Astrocyte (in vitro differentiated cells and primary cell): ENCODE measurements around the gene SUZ12. TPM values are rescaled to one million over a fixed set of nuclear protein-coding genes. Genes with fewer than 3 reads are reported as not detected.
"Not testable (repeated sequence)": the region's sequence is repeated elsewhere in the genome, so short reads cannot be mapped to it uniquely, and the experiment has no call there.

Source experiments
- DNase-seq: peaks from one replicate; pipeline ENCODE4 v3.0.0-alpha.2; 2010; ENCODE audit warnings: low read depth
- FAIRE-seq: peaks from 2 replicates; lab custom pipeline; 2011; peaks lifted over from hg19 to GRCh38; lab: Jason Lieb, UNC
- H2AFZ ChIP-seq: 2 replicates; pipeline ENCODE4 v1.6.0; 2012; ENCODE audit warnings: low read depth, low read length, inconsistent platforms
- H3K27ac ChIP-seq: 2 replicates; pipeline ENCODE4 v1.5.1; 2011; ENCODE audit warnings: low read depth, low read length, inconsistent platforms
- H3K27me3 ChIP-seq: 2 replicates; pipeline ENCODE4 v1.6.0; 2011; ENCODE audit warnings: low read length, inconsistent platforms; ENCODE audit not compliant: insufficient read depth
- H3K36me3 ChIP-seq: 2 replicates; pipeline ENCODE4 v1.5.1; 2011; ENCODE audit warnings: low read length, inconsistent platforms; ENCODE audit not compliant: insufficient read depth
- H3K4me1 ChIP-seq: 2 replicates; pipeline ENCODE4 v1.5.1; 2011; ENCODE audit warnings: low read length, inconsistent platforms; ENCODE audit not compliant: insufficient read depth
- H3K4me2 ChIP-seq: 2 replicates; pipeline ENCODE4 v1.6.0; 2012; ENCODE audit warnings: low read length, inconsistent platforms
- H3K4me3 ChIP-seq: 2 replicates; pipeline ENCODE4 v1.5.1; 2011; ENCODE audit warnings: low read depth, mild to moderate bottlenecking, low read length, inconsistent platforms; ENCODE audit not compliant: insufficient read depth
- H3K79me2 ChIP-seq: 2 replicates; pipeline ENCODE4 v1.6.0; 2012; ENCODE audit warnings: mild to moderate bottlenecking, low read length, inconsistent platforms; ENCODE audit not compliant: insufficient read depth
- H3K9ac ChIP-seq: 2 replicates; pipeline ENCODE4 v1.6.0; 2012; ENCODE audit warnings: mild to moderate bottlenecking, low read length, inconsistent platforms
- H3K9me3 ChIP-seq: 2 replicates; pipeline ENCODE4 v1.5.1; 2012; ENCODE audit warnings: low read depth, mild to moderate bottlenecking, low read length, inconsistent platforms; ENCODE audit not compliant: insufficient read depth
- H4K20me1 ChIP-seq: 2 replicates; pipeline ENCODE4 v1.6.0; 2012; ENCODE audit warnings: low read length, inconsistent platforms; ENCODE audit not compliant: insufficient read depth
- H3K27ac Mint-ChIP-seq: one replicate; pipeline ENCODE4 v1.8.0; 2021; ENCODE audit warnings: mild to moderate bottlenecking, mixed read lengths; ENCODE audit not compliant: unreplicated experiment
- H3K27me3 Mint-ChIP-seq: one replicate; pipeline ENCODE4 v1.8.0; 2021; ENCODE audit warnings: low read depth, mixed read lengths; ENCODE audit not compliant: unreplicated experiment
- H3K36me3 Mint-ChIP-seq: one replicate; pipeline ENCODE4 v1.8.0; 2021; ENCODE audit warnings: low read depth, mixed read lengths; ENCODE audit not compliant: unreplicated experiment
- H3K4me1 Mint-ChIP-seq: one replicate; pipeline ENCODE4 v1.8.0; 2021; ENCODE audit warnings: low read depth, mixed read lengths; ENCODE audit not compliant: unreplicated experiment
- H3K4me3 Mint-ChIP-seq: one replicate; pipeline ENCODE4 v1.8.0; 2021; ENCODE audit warnings: mild to moderate bottlenecking, moderate library complexity, mixed read lengths; ENCODE audit not compliant: unreplicated experiment
- H3K9me3 Mint-ChIP-seq: one replicate; pipeline ENCODE4 v1.8.0; 2021; ENCODE audit warnings: mild to moderate bottlenecking, mixed read lengths; ENCODE audit not compliant: unreplicated experiment
- CTCF ChIP-seq: IDR thresholded peaks from 2 replicates; pipeline ENCODE4 v1.5.1; 2011; ENCODE audit warnings: low read depth, mild to moderate bottlenecking, inconsistent platforms, low read length, moderate library complexity; ENCODE audit not compliant: insufficient read depth
- EZH2 ChIP-seq: IDR thresholded peaks from 2 replicates; pipeline ENCODE4 v1.6.1; 2012; ENCODE audit warnings: mild to moderate bottlenecking, low read length, inconsistent platforms; ENCODE audit not compliant: insufficient read depth
- total RNA-seq: library from RNA; stranded (reverse); gene quantifications from 2 replicates; pipeline ENCODE4 v1.2.1, GENCODE V29; 2021

Gene SUZ12
- total RNA-seq, 1 donor from 2014 or later: 18.7 TPM

DNA sequence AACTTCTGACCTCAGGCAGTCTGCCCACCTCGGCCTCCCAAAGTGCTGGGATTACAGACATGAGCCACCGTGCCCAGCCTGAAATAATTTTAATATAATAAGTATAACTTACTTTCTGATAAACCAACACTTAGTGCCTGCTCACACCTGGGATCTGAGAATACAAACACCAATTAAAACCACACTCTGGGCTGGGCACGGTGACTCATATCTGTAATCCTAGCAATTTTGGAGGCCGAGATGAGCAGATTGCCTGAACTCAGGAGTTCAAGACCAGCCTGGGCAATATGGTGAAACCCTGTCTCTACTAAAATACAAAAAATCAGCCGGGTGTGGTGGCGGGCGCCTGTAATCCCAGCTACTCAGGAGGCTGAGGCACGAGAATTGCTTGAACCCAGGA lies 55.0 kb downstream of the SUZ12 start:
- not testable (repeated sequence) for H3K36me3 Mint-ChIP-seq, H3K4me3 ChIP-seq, H3K9me3 ChIP-seq, H3K4me1 ChIP-seq, H3K27me3 ChIP-seq, FAIRE-seq, H3K27ac ChIP-seq, DNase-seq, H3K9ac ChIP-seq, H3K4me3 Mint-ChIP-seq, H3K79me2 ChIP-seq, H3K9me3 Mint-ChIP-seq, H4K20me1 ChIP-seq, H2AFZ ChIP-seq, H3K27me3 Mint-ChIP-seq, H3K27ac Mint-ChIP-seq, H3K4me2 ChIP-seq, H3K4me1 Mint-ChIP-seq
- peaks cover 51% of the 10 kb centered on the region for H3K36me3 ChIP-seq

GRCh38 chr17:31997005-31997404 lies 60.2 kb downstream of the SUZ12 start:
- no peak overlapping the region for H3K27ac Mint-ChIP-seq

DNA sequence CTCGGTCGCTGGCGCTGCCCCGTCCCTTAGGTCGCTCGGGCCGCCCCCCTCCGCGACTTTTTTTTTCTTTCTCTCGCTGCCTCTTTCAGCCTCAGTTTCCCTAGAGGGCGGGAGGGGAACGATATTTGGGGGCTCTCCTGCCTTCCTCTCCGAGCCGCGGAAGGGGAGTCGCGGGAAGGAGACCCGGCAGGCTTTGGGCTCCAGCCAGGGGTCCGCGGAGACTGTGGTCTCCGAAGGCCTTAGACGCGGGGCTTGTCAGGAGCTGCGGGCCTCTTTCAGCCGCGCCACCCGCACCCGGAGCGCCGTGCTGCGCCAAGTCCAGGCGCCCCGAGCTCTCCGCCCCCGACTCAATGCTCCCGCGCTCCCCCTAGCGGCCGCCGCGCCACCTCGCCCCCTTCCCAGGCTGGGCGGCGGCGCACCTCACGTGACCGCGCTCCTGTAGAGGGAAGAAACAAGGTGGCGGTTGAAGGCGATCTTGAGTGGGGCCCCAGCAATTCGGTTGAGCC lies 70.2 kb downstream of the SUZ12 start, which contains the start of gene LRRC37B:
TSS of gene LRRC37B (plus strand) at position 427 of the 506 bp plus-strand sequence. CDS start 14,010 bp downstream, outside the sequence.
- Histone ChIP-seq H3K27ac (peak within 1 kb of the TSS; percentile 66), H3K27me3 (no peaks in the 10 kb centered on the region), H3K9me3 (no peaks in the 10 kb centered on the region), H3K4me2 (peak within 1 kb of the TSS; percentile 95), H3K36me3 (no peaks in the 10 kb centered on the region), H3K4me3 (peak within 1 kb of the TSS; percentile 91), H3K79me2 (peaks cover 24% of the 10 kb centered on the region), H4K20me1 (peaks cover 7% of the 10 kb centered on the region), H3K9ac (peak within 1 kb of the TSS; percentile 91), H2AFZ (peak within 1 kb of the TSS; percentile 99), H3K4me1 (peaks cover 6% of the 10 kb centered on the region)
- Mint-ChIP-seq H3K27me3 (no peaks in the 10 kb centered on the region), H3K9me3 (no peaks in the 10 kb centered on the region), H3K36me3 (no peaks in the 10 kb centered on the region), H3K4me3 (peak within 1 kb of the TSS; percentile 93), H3K4me1 (no peaks in the 10 kb centered on the region), H3K27ac (peak within 1 kb of the TSS; percentile 13)
- DNase-seq (peak; percentile 36), FAIRE-seq (no peak)
- TF ChIP-seq EZH2 (no peak), CTCF (peak; percentile 37)

More at GRCh38 chr17:31997005-31997404, 60.2 kb downstream of the SUZ12 start:
- TF ChIP-seq CTCF (no peak), EZH2 (no peak)
- Mint-ChIP-seq H3K4me1 (no peaks in the 10 kb centered on the region), H3K9me3 (no peaks in the 10 kb centered on the region), H3K36me3 (no peaks in the 10 kb centered on the region), H3K27me3 (no peaks in the 10 kb centered on the region), H3K4me3 (no peak overlapping the region)
- Histone ChIP-seq H2AFZ (no peak overlapping the region), H3K4me2 (no peak overlapping the region), H4K20me1 (no peaks in the 10 kb centered on the region), H3K36me3 (peaks cover 53% of the 10 kb centered on the region), H3K79me2 (no peaks in the 10 kb centered on the region), H3K9ac (no peak overlapping the region), H3K4me3 (no peak overlapping the region), H3K27ac (no peak overlapping the region), H3K9me3 (no peaks in the 10 kb centered on the region), H3K27me3 (no peaks in the 10 kb centered on the region), H3K4me1 (no peaks in the 10 kb centered on the region)
- DNase-seq: no peak
- FAIRE-seq: no peak
